NCI-H2107 treated with DMSO at 0.1 percent for 48 hours (cell line): Measurements from ENCODE around the gene RERE.

Experiments used
- DNase-seq: peaks from one replicate; lab custom pipeline; 2025; ENCODE audit not compliant: unreplicated experiment; lab: John Stamatoyannopoulos, UW

RERE gene

GRCh38 chr1:8415526-8416278 lies 401.7 kb downstream of the RERE start:
- no peak for DNase-seq

- DNase-seq = no peak
Measured at GRCh38 chr1:8412183-8412831, 405.1 kb downstream of the RERE start.

GRCh38 chr1:8411803-8412182 lies 405.6 kb downstream of the RERE start:
- DNase-seq = no peak

GRCh38 chr1:8410791-8411190 lies 406.6 kb downstream of the RERE start:
- DNase-seq = no peak

GRCh38 chr1:8409606-8410005 lies 407.8 kb downstream of the RERE start:
- no peak for DNase-seq

GRCh38 chr1:8409106-8409505 lies 408.3 kb downstream of the RERE start:
- no peak for DNase-seq

DNA sequence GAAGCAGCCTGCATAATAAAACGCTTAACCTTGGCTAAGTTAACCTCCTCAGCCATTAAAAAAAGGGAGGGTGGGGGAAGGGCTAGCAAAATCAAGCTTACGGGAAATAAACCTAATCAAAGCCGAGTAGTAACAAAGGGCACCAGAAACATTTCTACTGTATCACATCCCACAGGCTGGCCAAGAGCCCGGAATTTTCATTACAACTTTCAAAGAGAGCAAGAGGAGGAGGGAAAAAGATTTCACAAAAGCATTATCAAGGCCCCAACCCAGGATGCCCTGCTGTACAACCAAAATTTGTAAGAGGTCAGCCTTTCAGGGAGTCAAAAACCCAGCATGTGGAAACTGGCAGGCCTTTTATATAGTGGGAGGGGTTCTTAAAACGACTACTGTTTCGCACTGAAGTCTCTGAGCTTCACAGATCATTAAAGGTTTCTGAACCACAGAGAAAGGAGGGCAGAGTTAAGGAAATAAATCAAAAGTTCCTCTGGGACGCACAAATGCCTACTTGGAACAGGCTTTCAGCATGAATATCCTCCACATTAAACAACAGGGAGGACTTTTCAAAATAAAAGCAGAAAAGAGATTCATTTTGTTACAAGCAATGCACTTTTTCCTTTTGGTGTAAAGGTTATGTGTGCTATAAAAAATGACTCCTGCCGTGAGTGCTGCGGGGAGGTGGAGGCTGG lies 409.1 kb downstream of the RERE start:
- no peak for DNase-seq

DNA sequence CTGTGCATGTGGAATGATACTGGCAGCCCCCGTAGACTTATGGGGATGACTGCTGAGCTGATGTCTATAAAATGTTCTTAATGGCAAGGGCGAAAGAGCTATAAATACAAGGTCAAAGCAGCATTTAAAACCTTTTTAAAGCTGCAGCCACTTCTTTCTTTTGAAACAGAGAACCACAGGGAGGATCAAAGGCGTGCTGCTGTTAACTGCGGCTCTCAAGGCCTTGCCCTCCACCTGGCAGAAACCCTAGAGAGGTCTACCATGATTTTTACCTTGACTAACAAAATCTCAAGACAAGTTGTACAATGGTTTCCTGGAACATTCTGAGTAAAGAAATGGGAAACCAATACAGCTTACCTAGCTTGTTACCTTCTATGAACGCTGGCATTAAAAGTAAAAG lies 409.8 kb downstream of the RERE start:
- no peak for DNase-seq

DNA sequence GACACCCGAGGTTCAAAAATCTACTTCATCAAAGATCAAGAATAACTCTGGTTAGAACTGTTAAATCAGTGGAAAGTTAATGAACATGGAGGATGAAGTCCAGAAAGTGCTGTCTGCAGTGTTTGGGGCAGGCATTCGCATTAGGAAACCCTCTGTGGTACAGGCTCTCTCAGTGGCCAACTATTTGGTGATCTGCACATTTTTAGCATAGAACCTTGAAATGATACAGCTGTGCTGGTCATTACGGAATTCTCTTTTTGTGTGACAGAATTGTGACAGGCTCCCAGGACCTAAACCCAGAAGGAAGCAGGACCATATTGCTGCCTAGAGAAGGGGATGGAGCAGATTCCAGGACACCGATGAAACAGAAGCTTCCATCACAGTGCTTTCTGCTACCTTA lies 410.5 kb downstream of the RERE start:
- no peak for DNase-seq

DNA sequence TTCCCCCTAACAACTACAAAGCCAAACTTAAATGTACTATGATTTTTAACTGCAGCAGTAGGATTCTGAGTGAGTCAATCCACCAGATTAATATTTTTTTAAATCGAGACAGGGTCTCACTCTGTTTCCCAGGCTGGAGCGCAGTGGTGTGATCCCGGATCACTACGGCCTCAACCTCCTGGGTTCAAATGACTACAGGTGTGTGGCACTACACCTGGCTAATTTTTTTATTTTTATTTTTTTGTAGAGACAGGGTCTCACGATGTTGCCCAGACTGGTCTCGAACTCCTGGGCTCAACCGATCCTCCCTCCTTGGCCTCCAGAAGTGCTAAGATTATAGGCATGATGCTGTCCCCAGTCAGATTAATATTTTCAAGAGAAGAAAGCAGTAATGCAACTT lies 411.4 kb downstream of the RERE start:
- DNase-seq = no peak

- no peak for DNase-seq
Measured at GRCh38 chr1:8404460-8405370, 412.7 kb downstream of the RERE start.

DNA sequence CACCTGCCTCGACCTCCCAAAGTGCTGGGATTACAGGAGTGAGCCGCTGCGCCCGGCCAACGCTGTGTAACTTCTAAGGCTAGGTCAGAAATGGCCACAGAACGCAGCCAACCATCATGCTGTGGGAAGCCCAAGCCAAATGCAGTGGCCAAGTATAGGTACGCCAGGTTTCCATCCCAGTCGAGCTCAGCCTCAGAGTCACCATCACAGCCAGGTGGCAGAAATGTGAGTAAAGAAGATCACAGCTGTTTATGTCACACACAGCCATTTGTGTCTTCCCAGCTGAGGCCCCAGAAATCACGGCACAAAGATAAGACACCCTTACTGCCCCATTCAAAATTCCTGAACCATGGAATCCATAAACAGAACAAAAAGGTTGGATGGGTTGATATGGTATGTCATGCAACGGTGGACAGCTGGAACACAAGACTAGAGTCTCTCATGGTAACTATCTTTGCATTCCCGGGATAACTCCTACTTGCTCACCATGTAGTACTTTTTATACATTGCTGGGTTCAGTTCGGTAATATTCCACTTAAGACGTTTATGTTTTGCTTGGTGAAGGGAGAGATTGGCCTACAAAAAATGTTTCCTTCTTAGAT lies 415.2 kb downstream of the RERE start:
- DNase-seq = no peak

DNA sequence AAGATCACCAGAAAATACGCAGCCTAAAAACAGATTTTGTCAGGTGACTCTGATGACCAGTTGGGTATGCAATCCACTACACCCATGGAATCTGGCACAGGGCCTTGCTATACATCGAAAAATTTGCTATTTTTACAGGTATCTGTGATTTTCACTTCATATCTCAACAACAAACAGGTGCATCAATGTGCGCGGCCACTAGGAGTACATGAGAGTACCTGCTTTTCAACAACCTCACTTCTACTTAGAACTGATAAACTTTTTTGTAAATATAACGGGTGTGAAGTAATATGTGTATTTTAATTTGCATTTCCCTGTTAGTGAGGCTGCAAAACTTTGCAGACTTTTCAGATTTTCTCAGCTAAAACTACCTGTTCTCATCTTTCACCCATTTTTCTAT lies 418.8 kb downstream of the RERE start:
- DNase-seq = no peak

DNA sequence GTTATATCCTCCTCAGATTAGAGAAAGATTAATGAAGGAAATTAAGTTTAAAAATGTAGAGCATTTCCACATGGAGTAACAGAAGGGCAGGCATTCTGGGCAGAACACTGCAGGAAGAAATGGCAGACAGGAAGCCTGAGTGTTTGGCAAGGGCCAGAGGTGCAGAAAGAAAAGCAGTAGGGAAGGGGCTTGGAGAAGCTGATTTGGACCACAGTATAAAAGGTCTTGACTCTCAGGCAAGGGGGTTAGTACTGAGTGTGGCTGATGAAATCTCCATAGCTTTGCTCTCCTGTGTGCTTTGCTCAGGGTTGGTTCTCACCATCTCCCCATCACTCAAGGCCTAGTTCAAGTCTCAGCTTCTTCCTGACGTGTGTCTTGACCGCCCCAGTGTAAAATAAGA lies 419.4 kb downstream of the RERE start:
- no peak for DNase-seq

DNA sequence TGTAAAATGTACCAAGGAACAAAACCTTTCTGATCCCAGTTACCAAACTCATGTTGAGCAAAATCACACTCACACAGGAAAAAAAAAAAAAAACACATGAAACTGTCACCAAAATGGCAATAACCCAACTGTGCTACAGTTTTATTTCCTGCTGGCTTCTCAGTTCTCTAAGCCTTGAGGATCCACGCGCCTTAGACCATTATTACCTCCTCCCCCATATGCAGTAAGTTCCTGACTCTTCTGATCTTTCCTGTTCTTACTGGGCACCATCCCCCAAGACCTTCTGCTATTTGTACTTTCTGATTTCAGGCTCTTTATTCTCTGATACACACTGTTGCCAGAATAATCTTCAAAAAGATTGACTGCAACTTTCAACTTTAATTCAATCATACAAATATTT lies 419.9 kb downstream of the RERE start:
- no peak for DNase-seq

DNA sequence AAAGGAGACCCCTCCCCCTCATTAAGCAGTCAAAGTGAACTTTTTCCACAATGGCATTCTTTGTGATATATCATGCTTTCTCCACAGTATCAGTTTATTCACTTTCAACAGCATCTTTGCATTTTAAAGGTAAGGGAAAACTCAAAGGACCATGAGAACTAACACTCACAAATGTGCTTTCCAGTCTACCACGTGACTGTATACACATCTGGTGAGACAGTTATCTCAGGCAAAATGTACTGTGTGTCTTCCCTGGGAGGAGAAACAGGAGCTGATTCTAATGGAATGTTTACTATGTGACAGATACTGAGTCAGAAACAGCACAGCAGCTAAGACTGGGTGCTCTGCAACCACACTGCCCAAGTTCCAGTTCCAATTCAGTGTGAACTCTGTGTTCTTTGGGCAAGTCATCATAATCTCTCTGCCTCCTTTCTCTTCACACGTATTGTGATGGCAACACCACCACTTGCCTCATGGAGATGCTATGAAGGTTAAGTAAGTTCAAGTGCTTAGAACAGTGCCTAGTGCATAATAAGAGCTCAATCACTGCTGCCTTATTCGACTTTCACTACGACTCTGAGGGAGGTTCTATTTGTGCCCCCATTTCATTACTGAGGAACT lies 420.5 kb downstream of the RERE start:
- DNase-seq = no peak

- DNase-seq = no peak
Measured at GRCh38 chr1:8396083-8396785, 421.2 kb downstream of the RERE start.

GRCh38 chr1:8395433-8395866 lies 422.0 kb downstream of the RERE start:
- DNase-seq = no peak

DNA sequence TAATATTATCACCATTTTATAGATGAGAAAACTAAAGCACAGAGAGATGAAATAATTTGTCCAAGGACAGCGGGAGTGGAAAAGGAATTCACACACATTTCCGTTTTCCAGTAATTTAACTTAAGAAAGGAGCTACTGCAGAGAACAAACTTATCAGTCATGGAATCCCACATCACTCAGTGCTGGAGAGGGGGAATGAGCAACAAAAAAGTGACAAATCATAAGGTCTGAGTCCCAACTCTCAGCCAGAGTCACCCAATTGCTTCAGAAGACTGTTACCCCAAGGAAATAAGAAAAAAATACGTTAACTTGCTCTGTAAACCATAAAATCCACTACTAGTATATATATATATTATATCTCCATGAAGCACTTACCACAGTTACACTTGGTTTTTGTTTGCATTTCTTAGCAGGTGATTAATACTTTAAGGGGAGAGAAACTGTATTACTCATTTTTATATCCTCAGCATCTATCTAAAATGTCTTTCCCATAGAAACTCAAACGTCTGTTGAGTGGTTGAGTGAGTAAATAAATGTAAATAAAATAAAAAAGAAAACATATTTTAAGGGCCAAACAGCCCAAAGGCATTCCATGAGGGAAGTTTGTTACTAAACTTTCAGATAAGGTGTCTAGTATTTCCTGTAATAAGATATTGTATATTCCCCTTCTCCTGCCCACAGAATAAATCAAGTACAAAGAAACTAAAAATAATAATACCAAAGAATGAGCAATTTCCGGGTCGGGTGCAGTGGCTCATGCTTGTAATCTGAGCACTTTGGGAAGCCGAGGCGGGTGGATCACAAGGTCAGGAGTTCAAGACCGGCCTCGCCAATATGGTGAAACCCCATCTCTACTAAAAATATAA lies 422.8 kb downstream of the RERE start:
- no peak for DNase-seq
